DMS 273 (cell line): ENCODE data around the gene ADRB1.

Experiments
- DNase-seq: peaks from one replicate; lab custom pipeline; 2025; ENCODE audit not compliant: unreplicated experiment; lab: John Stamatoyannopoulos, UW

ADRB1 gene

DNA sequence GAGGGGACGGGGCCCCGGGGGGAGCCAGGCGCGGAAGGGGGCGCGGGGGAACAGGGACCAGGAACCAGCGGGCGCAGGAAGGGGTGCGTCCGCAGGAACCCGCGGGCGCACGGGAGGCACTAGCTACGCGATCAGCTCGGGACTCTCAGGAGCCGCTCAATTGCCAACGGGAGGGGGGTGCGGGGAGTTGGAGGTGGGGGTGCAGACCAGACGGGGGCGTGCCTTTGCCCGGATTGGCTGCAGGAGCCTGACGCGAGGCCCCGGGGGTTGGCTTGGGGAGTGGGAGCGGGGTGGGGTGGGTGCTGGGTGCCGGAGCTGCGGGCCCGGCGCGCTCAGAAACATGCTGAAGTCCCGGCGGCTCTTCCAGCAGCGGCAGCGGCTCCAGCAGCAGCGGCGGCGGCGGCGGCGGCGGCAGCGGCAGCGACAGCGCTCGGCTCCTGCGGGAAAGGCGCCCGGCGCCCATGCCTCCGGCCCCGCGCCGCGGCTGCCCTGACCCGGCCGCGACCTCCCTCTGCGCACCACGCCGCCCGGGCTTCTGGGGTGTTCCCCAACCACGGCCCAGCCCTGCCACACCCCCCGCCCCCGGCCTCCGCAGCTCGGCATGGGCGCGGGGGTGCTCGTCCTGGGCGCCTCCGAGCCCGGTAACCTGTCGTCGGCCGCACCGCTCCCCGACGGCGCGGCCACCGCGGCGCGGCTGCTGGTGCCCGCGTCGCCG is at the start of gene ADRB1:
Gene ADRB1 (plus strand): TSS at position 335 of the 715 bp plus-strand sequence. CDS start 267 bp downstream, at position 602.
- DNase-seq: peak; percentile 94

DNA sequence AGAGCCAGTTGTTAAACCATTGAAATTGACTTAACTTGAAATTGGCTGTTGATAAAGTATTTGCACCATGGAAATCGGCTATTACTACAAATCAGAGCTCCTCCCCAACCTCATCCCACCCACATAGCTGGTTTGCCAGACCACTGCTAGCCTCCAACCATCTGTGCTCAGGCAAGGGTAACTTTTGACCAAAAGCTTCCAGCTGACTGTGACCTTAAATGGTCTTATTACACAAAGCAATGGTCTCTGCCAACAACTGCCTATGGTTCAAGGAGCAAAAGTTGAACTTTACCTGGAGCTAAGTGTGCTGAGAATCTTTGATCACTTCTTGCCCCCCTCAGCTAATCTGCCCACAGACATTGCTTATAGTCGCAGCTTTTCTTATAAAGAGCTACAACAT is 48.5 kb upstream of the ADRB1 start:
- no peak for DNase-seq

- DNase-seq: peak; percentile 80
These were observed 46.2 kb upstream of the ADRB1 start for GRCh38 chr10:113997428-113997827.

- no peak for DNase-seq
These were observed 44.1 kb upstream of the ADRB1 start for GRCh38 chr10:113999531-113999930.

DNA sequence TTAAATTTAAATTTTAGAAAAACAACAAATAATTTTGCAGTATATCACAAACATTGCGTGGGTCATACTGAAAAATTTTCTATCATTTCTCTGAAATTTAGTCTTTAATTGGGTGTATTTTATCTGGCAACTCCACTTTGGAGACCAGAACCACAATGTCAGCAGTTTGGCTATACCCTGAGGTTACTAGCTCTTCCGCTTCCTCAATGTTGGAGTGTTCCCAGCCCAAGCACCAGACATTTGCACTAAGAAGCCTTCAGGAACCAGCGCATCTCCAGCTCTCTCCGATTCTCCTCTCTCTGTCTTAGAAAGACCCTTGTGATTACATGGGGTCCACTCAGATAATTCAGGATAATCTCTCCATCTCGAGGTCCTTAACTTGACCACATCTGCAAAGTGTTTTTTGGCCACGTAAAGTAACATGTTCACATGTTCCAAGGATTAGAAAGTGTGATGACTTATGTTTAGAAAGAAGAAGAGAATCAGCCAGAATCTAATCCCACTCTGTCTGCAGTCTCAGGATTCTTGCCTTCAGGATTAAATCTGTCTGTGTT is 43.1 kb upstream of the ADRB1 start:
- DNase-seq: no peak

DNA sequence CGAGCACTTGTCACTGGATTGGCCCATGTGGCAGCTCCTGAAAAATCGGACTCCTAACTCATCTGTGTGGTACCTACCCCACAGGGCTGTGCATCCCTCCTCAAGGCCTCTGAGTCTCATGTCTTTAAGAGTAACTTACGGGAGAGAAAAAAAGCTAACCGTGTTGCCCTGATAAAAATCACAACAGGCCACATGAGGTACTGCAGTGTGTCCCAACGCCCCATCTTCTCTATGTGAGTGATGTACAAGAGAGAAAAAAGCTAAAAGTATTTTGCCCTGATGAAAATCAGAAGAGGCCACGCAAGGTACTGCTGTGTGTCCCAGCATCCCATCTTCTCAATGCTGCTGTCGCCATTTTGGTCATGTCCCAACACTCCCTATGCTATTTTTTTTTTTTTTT is 41.2 kb upstream of the ADRB1 start:
- DNase-seq: peak; percentile 25

- DNase-seq: no peak
These were observed 40.3 kb upstream of the ADRB1 start for GRCh38 chr10:114003161-114003941.

GRCh38 chr10:114009281-114009996 is 34.2 kb upstream of the ADRB1 start:
- no peak for DNase-seq

DNA sequence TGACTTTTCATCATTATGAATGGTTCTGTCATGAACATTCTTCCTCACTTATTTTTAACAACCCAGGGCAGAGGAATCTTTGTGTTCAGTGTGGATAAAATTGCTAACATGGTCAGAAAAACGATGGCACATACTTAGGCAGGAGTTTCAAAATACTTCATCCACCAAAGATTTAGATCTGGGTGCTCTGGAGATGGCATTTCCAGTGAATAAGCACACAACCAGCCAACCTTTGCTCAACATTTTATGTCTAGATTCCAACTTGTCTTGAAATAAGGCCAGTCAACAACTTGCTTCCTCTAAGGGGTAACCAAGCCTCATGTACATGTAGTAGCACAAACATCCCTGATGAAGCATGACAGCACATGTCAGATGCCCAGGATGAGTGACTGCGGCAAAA is 33.4 kb upstream of the ADRB1 start:
- DNase-seq: no peak

GRCh38 chr10:114012650-114013049 is 31.0 kb upstream of the ADRB1 start:
- DNase-seq: no peak

- DNase-seq: no peak
These were observed 28.0 kb upstream of the ADRB1 start for GRCh38 chr10:114015708-114016107.

GRCh38 chr10:114017271-114017670 is 26.4 kb upstream of the ADRB1 start:
- DNase-seq: peak; percentile 61

GRCh38 chr10:114017873-114018272 is 25.8 kb upstream of the ADRB1 start:
- DNase-seq: no peak

- DNase-seq: no peak
These were observed 24.4 kb upstream of the ADRB1 start for GRCh38 chr10:114019226-114019625.

DNA sequence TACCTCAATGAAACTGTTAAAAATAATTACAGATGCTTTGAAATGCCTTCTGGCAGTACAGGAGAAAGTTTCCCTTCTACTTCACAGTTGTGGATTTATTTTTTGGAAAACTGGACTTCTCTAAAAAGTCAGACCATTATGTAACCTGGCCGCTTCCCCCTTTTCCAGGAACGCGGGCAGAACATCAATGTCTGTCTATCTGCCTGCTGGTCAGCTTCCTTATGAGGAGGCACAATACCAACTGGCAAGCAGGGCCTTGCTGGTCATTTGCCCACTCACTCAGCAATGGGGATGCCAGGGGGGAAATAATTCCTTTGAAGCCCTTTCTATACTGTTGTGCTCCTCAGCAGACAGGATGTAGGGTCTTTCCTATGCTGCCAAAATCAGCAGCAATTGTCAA is 22.5 kb upstream of the ADRB1 start:
- no peak for DNase-seq

DNA sequence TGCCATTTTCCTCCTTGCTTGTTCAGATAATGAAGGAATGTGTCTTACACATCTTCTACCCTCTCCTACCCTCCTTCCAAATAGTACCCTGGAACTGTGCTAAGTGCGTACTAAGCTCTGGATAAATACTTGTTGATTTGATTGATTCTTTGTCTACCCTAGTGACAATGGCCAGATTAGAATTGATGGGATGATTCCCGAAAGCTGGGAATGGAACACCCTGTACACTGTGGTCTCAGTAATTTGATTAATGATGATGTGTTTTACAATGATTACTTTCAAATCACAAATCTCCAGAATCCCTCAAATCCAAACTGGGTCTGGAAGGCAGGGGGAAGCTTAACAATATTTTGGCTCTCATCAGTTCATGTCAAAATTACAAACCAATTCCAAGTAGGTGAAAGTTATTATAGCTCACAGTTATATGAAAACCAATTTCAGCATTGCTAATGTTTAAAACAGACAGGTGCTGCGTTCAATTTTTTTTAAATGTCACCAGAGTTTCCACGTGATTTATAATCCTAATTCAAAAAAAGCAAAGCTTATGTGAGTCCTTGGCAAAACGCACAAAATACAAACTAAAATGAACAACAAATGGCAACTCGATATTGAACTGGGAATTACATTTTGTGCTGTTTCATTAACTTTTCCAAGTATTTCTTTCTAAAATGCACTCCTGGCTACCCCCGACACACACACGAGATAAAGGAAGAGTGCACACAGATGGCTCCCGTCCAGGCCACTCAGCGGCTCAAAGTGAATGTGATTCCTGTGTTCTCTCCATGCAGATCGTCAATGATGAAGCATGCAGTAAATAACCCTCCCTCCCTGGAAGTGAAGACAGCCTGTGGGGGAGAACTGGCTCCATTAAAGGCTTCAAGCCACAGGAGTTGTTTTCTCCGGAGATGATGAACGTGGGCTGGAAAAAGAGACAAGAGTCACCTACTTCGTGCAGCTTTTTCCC is 21.7 kb upstream of the ADRB1 start:
- DNase-seq: no peak

GRCh38 chr10:114022766-114023597 is 20.7 kb upstream of the ADRB1 start:
- peak; percentile 9 for DNase-seq

DNA sequence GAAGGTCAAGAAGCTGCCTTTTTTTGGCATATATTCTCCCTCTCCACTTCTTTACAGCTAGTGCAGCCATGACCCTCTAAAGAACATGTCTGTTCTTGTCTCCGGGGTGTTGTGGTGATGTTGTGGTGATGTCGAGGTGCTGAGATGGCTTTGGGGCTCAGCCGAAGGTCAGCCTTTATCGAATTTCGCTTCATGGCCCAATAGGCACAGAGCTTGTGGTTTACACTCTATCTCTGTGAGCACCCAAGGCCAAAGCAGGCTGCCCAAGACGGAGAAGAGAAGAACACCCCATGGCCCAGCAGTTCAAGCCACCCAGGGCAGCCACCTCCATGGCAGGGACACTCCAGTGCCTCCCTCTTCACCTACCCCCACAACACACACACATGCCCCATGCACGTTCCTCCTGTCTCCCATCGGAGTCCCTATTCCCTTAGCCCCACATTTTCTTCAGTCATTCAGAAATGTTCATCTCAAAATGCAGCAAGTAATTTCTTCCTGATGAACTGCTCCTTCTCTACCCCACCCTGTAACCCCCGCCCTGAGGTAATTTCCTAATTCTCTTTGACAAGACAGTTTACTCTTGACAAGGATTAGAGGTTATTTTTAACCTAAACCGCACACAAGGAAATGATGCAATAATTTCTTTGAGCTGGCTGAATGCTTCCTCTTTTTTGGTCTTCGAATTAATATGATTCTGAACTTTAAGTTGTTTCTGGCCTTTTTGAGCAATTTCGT is 18.6 kb upstream of the ADRB1 start:
- DNase-seq: no peak

DNA sequence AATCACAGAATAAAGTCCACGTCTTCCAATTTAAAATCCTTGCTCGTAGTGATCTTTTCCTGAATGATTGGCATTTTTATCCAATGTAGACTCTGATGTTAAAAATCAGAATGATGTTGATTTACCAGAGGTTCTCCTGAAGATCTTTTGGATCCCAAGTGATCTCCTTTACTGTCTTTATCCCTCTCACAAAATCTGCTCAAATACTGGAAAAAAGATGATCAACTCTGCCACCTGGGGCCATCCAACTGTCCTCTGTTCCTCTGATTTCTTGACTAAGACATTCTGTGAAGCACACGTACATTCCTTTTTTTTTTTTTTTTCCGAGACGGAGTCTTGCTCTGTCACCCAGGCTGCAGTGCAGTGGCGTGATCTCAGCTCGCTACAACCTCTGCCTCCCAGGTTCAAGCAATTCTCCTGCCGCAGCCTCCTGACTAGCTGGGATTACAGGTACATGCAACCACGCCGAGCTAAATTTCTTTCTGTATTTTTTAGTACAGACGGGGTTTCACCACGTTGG is 18.0 kb upstream of the ADRB1 start:
- DNase-seq: no peak
